Vagina (tissue), 2 donors: ENCODE data around the gene ADD1. TPM values are rescaled to one million over a fixed set of nuclear protein-coding genes. Genes with fewer than 3 reads are reported as not detected.

ENCODE experiments used
- DNase-seq, 2 donors: peaks; one replicate each; pipeline ENCODE4 v3.0.0-alpha.2; 2017; ENCODE audit errors: extremely low spot score in 2 of 2
- H3K27ac ChIP-seq: fragments of 200-600 bp; sonication (generic); one replicate; pipeline ENCODE4 v1.5.1; 2019
- H3K27me3 ChIP-seq: fragments of 200-600 bp; sonication (generic); one replicate; pipeline ENCODE4 v1.5.1; 2019
- H3K36me3 ChIP-seq, 2 donors: fragments of 200-600 bp; sonication (generic); one replicate each; pipeline ENCODE4 v1.5.1; 2017 to 2019
- H3K4me1 ChIP-seq: fragments of 200-600 bp; sonication (generic); one replicate; pipeline ENCODE4 v1.5.1; 2019
- H3K4me3 ChIP-seq, 2 donors: fragments of 200-600 bp; sonication (generic); 1 replicate in 1 of 2; 2 replicates in 1 of 2; pipeline ENCODE4 v1.5.1; 2016 to 2019
- H3K9me3 ChIP-seq: fragments of 200-600 bp; sonication (generic); one replicate; pipeline ENCODE4 v1.5.1; 2019
- CTCF ChIP-seq, 3 experiments: fragments of 450-650 bp in 2 of 3; fragments of 200-600 bp in 1 of 3; sonication (generic) in 1 of 3; IDR thresholded peaks; one replicate each; pipeline ENCODE4 v1.5.1; 2017 to 2019; ENCODE audit warnings: antibody characterized with exemption in 3 of 3, mild to moderate bottlenecking in 2 of 3, moderate library complexity in 2 of 3
- POLR2A ChIP-seq, 2 donors: fragments of 450-650 bp; IDR thresholded peaks; one replicate each; pipeline ENCODE4 v1.6.1; 2017; ENCODE audit warnings: antibody characterized with exemption in 2 of 2, mild to moderate bottlenecking in 2 of 2, moderate library complexity in 2 of 2
- POLR2AphosphoS5 ChIP-seq, 2 donors: sonication (generic); formaldehyde crosslinking; IDR thresholded peaks; one replicate each; pipeline ENCODE4 v1.9.0; 2017; ENCODE audit warnings: antibody characterized with exemption in 2 of 2, mild to moderate bottlenecking in 2 of 2, low read depth in 1 of 2; ENCODE audit not compliant: insufficient read depth in 1 of 2
- intact Hi-C: fragments of 100-400 bp; cut with DNase I; formaldehyde crosslinking; loops from one replicate; pipeline ENCODE4 v1.15.1; 2023
- total RNA-seq: library from RNA; depleted of rRNA; stranded (reverse); fragments of >200 nt; gene quantifications from one replicate; pipeline ENCODE4 v1.2.3, GENCODE V29; 2016

ADD1 gene
- total RNA-seq, 1 donor from 2014 or later: 228 TPM

DNA sequence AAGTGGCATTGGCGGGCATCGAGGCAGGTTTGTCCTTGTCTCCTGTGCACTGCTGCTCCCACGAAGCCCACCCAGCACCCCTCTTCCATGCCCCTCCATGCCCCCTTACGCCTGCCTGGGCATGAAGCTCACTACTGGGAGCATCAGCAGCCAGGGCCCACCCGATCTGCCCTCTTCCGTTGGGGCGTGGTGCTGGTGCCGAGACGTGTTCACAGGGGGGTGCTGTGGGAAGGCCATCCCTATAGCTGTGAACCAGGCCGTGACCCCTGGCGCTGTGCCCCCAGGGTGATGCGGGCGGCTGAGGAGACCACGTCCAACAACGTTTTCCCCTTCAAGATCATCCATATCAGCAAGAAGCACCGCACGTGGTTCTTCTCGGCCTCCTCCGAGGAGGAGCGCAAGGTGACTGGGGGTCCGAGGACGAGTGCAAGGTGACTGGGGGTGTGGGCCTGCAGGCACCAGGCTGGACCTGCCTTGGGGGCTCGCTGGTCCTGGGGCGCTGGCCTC is 19.3 kb upstream of the ADD1 start:
- H3K9me3 ChIP-seq: no peaks in the 10 kb centered on the region
- peaks cover 8% of the 10 kb centered on the region for H3K4me1 ChIP-seq
- no peak overlapping the region for H3K27ac ChIP-seq
- TF ChIP-seq POLR2A (IDR thresholded peaks at IDR 0.05) (no peak), POLR2AphosphoS5 (IDR thresholded peaks at IDR 0.05; ENCODE audit: insufficient read depth in 1 of 2, low read depth in 1 of 2) (no peak), CTCF (IDR thresholded peaks at IDR 0.05) (no peak)
- intact Hi-C loops: no loop called here
- no peak for DNase-seq
- H3K4me3 ChIP-seq: no peak overlapping the region
- peaks cover 0 to 48% of the 10 kb centered on the region in 2 donors for H3K36me3 ChIP-seq
- no peaks in the 10 kb centered on the region for H3K27me3 ChIP-seq

DNA sequence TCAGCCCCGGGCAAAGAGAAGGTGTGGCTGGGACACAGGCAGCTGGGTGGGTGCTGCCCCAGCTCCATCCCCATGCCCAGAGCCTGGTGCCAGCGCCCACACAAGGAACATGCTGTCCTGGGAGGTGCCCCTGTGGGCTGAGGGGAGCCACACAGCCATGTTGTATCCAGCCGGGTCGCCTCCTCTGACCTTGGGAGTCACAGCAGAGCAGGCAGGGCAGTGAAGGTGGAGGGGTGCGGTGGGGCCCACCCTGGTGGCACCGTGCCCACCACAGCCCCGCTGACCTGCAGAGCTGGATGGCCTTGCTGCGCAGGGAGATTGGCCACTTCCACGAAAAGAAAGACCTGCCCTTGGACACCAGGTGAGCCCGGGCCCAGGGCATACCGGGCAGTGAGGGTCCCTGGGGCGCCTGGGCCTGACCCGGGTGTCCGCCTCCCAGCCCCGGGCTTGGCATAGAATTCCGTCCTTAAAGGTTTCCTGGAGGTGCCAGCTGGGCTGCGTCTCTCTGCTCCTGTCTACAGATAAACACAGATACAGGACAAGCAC is 18.7 kb upstream of the ADD1 start:
- no peaks in the 10 kb centered on the region for H3K9me3 ChIP-seq
- no peak for TF ChIP-seq POLR2A (IDR thresholded peaks at IDR 0.05)
- no peak for TF ChIP-seq POLR2AphosphoS5 (IDR thresholded peaks at IDR 0.05; ENCODE audit: insufficient read depth in 1 of 2, low read depth in 1 of 2)
- TF ChIP-seq CTCF (IDR thresholded peaks at IDR 0.05): no peak
- no peak overlapping the region for H3K4me3 ChIP-seq
- H3K4me1 ChIP-seq: peaks cover 7% of the 10 kb centered on the region
- DNase-seq: no peak
- H3K27me3 ChIP-seq: no peaks in the 10 kb centered on the region
- peaks cover 0 to 49% of the 10 kb centered on the region in 2 donors for H3K36me3 ChIP-seq
- intact Hi-C loops: no loop called here
- H3K27ac ChIP-seq: no peak overlapping the region

GRCh38 chr4:2825740-2826139 is 17.9 kb upstream of the ADD1 start:
- TF ChIP-seq POLR2A (IDR thresholded peaks at IDR 0.05) (no peak), POLR2AphosphoS5 (IDR thresholded peaks at IDR 0.05; ENCODE audit: insufficient read depth in 1 of 2, low read depth in 1 of 2) (no peak), CTCF (IDR thresholded peaks at IDR 0.05) (no peak)
- DNase-seq: no peak
- no peak overlapping the region for H3K4me3 ChIP-seq
- peaks cover 0 to 53% of the 10 kb centered on the region in 2 donors for H3K36me3 ChIP-seq
- H3K27ac ChIP-seq: no peak overlapping the region
- intact Hi-C loops: no loop called here
- H3K9me3 ChIP-seq: no peaks in the 10 kb centered on the region
- H3K27me3 ChIP-seq: no peaks in the 10 kb centered on the region
- no peaks in the 10 kb centered on the region for H3K4me1 ChIP-seq

- no peak overlapping the region for H3K27ac ChIP-seq
- no peak overlapping the region for H3K4me3 ChIP-seq
- no peaks in the 10 kb centered on the region for H3K4me1 ChIP-seq
- TF ChIP-seq POLR2A (IDR thresholded peaks at IDR 0.05): no peak
- TF ChIP-seq POLR2AphosphoS5 (IDR thresholded peaks at IDR 0.05; ENCODE audit: insufficient read depth in 1 of 2, low read depth in 1 of 2): no peak
- TF ChIP-seq CTCF (IDR thresholded peaks at IDR 0.05): no peak
- H3K9me3 ChIP-seq: no peaks in the 10 kb centered on the region
- intact Hi-C loops: no loop called here
- peaks cover 0 to 66% of the 10 kb centered on the region in 2 donors for H3K36me3 ChIP-seq
- no peaks in the 10 kb centered on the region for H3K27me3 ChIP-seq
- DNase-seq: no peak
Measured at GRCh38 chr4:2827071-2827873, 16.4 kb upstream of the ADD1 start.
